ENCODE measurements around the gene ADAMTS18.
"Not testable (repeated sequence)": the region's sequence is repeated elsewhere in the genome, so short reads cannot be mapped to it uniquely, and the experiment has no call there.

The ADAMTS18 gene

DNA sequence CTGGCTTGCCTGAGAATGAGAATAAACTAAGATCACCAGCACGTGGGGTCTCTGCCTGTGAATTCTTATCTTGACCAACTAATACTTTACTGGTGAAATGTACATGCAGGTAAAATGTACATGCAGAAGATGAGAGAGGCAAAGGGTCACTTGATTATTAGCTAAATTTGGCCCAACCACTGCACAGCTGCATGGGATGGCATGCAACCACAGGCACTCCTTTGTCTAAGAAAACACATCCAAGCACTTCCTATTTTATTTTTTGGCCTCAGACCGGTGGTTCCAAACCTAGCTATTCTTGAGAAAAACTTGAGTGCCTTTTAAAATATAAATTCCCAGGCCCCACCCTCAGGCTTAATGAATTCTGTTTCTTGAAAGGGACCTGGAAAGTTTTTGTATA, 157.7 kb downstream of the ADAMTS18 start:
- DNase-seq: no peak

DNA sequence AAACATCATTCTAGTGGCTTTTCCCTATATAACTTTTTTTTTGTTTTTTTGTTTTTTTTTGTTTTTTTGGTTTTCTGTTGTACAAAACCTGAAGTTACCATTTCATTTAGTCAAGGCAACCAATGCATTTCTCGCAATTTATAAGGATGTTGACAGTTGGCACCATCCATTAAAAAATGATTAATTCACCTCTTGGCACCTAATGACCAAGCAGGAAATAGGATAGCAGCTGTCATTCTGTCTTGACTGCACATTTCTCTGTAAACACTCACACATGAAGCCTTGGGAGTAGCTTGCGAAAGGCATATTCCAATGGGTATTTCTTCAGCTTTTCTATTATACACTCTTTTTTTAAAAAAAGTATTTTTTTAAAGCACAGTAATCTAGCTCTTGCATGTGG, 158.2 kb downstream of the ADAMTS18 start:
- DNase-seq: no peak

DNA sequence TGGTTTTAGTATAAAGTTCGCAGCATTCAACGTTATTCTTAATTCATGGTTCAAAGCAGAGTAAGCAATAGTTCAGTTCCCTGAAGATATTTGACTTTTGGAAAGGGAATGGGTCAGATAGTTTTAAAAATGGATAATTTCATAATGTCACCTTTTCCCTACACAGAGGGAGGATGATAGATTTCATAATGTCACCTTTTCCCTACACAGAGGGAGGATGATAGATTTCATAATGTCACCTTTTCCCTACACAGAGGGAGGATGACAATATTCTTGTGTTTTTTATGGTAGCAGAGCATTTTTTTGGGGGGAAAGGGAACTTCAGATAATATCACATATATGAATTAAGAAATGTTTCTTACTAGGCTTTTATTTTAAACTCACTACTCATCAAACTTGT, 159.5 kb downstream of the ADAMTS18 start:
- not testable (repeated sequence) for DNase-seq

DNA sequence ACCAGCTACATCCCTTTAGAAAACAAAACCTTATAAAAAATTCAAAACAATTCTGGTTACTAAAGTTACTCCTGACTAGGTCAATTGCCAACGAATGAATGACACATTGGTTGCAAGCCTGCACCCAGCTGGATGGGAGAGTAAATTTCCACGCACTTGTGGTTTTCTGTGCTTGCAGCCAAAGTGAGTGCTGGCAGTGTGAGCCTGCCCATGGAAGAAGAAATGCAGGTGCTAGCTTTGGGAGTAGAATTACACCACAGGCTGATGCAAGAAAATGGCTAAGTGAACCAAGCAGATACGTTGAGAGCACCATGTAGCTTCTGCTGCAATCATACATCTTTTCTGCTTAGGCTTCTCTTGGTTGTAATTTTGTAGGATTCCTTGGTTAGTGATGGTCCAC, 161.0 kb downstream of the ADAMTS18 start:
- no peak for DNase-seq

DNA sequence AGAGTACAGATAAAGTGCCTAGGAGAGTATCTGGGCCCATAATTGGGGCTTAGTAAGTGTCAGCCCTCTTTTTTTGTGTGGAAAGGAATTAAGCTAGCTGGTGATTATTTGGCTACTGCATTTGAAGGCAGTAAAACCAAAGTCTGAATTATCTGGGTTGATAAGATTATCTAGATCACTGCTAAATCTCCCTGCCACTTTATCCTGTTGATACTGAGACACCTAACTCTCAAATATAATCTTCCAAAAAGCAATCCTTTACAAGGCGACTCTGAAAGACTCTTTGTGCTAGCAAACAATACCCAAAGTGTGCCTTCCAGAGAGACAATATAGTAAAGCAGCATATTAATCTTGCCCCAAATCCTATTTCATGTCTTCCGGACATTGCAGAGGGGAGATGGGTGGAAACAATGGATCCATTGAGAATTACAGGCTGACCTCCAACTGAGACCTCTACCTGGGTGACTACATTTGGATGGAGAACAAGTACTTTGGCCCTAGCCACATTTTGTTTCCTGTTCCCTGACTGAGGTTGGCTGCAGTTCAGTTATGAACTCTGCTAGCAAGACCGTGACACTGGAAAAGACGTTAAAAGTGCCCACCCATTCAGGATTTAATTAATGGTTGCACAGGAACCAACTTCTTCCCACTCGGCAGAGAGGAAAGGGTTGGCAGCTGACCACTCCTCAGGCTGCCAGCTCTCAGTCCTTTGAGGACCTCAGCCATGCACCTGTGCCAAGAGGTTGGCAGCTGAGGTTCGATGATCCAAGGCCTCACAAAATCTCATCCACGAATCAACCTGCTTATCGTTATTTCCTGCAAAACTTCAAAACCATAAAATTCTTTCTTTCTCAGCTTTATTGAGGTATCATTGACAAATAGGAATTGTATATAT, 163.1 kb downstream of the ADAMTS18 start:
- DNase-seq: no peak

DNA sequence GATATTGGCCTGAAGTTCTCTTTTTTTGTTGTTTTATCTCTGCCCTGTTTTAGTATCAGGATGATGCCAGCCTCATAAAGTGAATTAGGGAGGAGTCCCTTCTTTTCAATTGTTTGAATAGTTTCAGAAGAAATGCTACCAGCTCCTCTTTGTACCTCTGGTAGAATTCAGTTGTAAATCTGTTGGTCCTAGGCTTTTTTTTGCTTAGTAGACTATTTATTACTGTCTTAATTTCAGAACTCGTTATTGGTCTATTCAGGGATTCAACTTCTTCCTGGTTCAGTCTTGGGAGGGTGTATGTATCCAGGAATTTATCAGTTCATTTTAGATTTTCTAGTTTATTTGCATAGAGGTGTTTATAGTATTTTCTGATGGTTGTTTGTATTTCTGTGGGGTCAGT, 168.6 kb downstream of the ADAMTS18 start:
- not testable (repeated sequence) for DNase-seq

DNA sequence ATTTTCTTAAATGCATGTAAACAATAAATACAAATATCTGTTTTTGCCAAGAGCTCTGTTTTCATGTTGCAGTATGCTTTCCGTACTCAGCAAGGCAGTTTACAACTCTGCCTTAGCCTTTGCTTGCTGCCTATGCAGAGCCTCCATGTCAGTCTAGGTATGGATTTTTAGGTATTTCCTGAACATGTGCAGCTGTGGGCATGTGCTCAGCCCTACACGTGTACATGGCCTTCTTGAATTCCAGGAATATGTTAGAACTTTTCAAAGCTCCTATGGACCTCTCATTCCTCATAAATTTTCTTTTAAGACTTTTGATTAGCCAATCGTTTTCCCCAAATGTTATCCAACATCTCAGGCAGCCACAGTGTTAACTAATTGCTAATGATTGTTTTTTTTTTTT, 171.9 kb downstream of the ADAMTS18 start:
- DNase-seq: no peak

DNA sequence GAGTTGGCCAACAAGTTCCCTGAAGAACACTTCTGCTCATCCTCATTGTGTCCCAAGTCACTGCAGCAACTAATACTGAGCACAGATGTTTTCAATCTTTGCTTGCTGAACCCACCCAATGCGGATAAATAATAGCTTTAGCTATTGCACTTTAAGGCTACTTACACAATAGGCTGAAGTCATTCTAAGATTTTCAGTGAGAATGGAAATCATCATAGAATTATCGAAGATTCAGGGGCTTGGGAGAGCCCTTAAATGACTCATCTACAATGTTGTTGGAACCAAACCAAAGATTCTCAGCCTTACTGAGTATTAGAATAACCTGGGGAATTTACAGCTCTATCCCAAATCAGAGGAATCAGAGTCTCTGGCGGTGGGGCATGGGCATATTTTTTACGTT, 184.4 kb downstream of the ADAMTS18 start:
- DNase-seq: no peak

DNA sequence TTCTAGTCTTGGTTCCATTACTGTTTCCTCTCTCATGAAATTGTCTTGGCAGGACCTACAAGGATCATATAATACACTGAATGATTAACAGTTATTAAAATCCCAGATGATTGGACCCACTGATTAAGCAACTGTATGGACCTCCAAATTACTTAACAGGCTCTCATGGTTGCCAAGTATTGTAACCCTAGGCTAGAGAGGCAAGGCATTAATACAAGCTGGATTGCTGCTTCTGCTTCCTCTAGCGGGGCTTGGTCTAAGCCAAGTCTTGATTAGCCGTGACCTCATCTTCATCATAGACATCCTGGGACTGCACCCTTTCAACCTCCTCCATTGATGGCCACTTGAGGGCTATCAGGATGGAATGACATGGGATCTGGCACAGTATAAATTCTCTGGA, 188.7 kb downstream of the ADAMTS18 start:
- DNase-seq: no peak

DNA sequence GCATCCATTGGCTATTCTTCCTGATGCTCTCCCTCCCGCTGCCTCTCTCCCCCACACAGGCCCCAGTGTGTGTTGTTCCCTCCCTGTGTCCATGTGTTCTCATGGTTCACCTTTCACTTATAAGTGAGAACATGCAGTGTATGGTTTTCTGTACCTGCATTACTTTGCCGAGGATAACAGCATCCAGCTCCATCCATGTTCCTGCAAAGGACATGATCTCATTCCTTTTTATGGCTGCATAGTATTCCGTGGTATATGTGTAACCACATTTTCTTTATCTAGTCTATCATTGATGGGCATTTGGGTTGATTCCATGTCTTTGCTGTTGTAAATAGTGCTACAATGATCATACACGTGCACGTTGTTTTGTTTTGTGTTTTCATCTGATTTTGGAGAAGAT, 192.4 kb downstream of the ADAMTS18 start:
- not testable (repeated sequence) for DNase-seq

DNA sequence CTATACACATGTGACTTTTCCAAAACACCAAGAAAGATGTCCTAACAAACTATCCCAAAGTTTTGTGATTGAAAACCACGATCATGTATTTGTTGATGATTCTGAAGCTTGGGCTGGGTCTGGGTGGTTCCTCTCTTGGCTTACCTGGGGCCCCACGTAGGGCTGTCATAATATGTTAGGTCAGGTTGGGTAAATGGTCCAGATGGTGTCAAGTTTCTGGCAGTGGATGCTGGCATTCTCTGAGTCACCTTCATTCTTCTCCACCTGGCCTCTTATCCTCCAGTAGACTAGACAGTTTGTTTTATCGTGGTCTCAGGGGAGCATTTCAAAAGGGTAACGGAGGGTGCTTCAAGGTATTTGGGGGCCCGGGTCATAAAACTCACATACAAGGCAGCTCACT, 196.2 kb downstream of the ADAMTS18 start:
- DNase-seq: no peak

DNA sequence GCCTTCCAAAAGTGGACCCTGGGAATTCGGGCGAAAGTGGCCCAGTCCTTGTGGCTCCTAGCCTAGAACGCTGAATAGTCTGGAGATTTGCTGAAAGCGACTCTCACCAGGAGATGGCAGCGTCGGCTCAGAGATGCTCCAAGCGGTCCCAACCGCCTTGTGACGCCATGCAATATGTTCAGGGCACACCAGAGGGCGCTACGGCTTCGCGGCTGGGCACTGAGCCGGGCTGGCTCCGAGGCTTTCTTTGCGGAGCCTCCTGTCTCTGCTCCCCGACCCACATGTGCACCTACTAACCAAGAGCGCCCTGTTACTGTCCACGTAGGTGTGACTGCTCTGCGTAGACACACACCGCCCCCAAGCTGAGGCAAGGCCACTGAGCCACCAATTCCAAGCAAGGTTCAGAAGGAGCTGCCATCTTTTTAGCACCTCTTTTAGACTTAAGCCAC, 198.7 kb downstream of the ADAMTS18 start:
- peak; percentile 90 to 95 (median 93) for DNase-seq

DNA sequence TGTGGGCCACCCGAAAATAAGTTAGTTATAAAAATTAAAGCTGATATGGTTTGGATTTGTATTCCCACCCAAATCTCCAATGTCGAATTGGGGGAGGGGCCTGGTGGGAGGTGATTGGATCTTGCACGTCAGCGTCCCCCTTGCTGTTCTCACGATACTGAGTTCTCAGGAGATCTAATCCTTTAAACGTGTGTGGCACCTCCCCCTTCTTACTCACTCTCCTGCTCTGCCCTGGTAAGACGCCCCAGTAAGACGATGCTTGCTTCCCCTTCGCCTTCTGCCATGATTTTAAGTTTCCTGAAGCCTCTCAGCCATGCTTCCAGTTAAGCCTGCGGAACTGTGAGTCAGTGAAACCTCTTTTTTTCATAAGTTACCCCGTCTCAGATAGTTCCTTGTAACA, 200.2 kb downstream of the ADAMTS18 start:
- DNase-seq: no peak

DNA sequence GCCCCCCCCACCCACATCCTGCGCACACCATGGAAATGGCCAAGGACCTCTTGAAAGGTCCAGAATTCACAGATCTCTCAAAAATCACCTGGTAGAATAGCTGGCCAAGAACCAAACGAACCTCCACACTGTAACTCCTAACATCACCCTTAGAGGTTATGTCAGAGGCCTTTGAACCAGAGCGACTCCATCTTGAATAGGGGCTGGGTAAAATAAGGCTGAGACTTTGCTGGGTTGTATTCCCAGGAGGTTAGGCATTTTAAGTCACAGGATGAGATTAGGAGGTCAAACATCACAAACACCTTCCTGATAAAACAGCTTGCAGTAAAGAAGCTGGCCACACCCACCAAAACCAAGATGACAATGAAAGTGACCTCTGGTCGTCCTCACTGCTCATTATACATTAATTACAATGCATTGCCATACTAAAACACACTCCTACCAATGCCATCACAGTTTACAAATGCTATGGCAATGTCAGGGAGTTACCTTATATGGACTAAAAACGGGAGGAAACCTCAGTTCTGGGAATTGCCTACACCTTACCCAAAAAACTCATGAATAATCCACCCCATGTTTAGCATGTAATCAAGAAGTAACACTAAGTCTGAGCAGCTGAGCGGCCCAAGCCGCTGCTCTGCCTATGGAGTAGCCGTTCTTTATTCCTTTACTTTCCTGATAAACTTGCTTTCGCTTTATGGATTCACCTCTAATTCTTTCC, 200.9 kb downstream of the ADAMTS18 start:
- DNase-seq: no peak

Measured in suppressor macrophage (primary cell).